ENCODE results near the gene CCDC194. TPM values are rescaled to one million over a fixed set of nuclear protein-coding genes. Genes with fewer than 3 reads are reported as not detected.
A peak's percentile ranks its signal among the peaks of the same experiment; 100 is the strongest.

The CCDC194 gene
- total RNA-seq, 1 donor from 2014 or later, result not detected

GRCh38 chr19:17357078-17357666 lies 36.8 kb downstream of the CCDC194 start:
- H3K9me3 ChIP-seq (ENCODE audit: control insufficient read depth in 3 of 3, low read length in 3 of 3), result no peaks in the 10 kb centered on the region
- H3K36me3 ChIP-seq (ENCODE audit: control insufficient read depth in 3 of 3, insufficient read depth in 3 of 3, low read length in 3 of 3), result peaks cover 0 to 3% (median 0%) of the 10 kb centered on the region in 3 donors
- no peak overlapping the region for H3K9ac ChIP-seq (ENCODE audit: low read depth in 1 of 3, low read length in 3 of 3)
- H3K4me1 ChIP-seq (ENCODE audit: control insufficient read depth in 3 of 3, insufficient read depth in 3 of 3, low read length in 3 of 3), result peaks cover 9 to 12% (median 10%) of the 10 kb centered on the region in 3 donors
- H3K4me3 ChIP-seq (ENCODE audit: low read length in 3 of 3), result no peak overlapping the region
- H3K27me3 ChIP-seq (ENCODE audit: control insufficient read depth in 3 of 3, insufficient read depth in 3 of 3, low read length in 3 of 3), result no peaks in the 10 kb centered on the region
- H3K27ac ChIP-seq (ENCODE audit: low read depth, low read length), result no peak overlapping the region

GRCh38 chr19:17353386-17353785 lies 40.6 kb downstream of the CCDC194 start:
- Histone ChIP-seq H3K27me3 (ENCODE audit: control insufficient read depth in 3 of 3, insufficient read depth in 3 of 3, low read length in 3 of 3) (peaks cover 0 to 3% (median 0%) of the 10 kb centered on the region in 3 donors), H3K36me3 (ENCODE audit: control insufficient read depth in 3 of 3, insufficient read depth in 3 of 3, low read length in 3 of 3) (no peaks in the 10 kb centered on the region), H3K4me1 (ENCODE audit: control insufficient read depth in 3 of 3, insufficient read depth in 3 of 3, low read length in 3 of 3) (peaks cover 21 to 23% (median 22%) of the 10 kb centered on the region in 3 donors), H3K27ac (ENCODE audit: low read depth, low read length) (no peak overlapping the region), H3K9me3 (ENCODE audit: control insufficient read depth in 3 of 3, low read length in 3 of 3) (no peaks in the 10 kb centered on the region), H3K4me3 (ENCODE audit: low read length in 3 of 3) (no peak overlapping the region), H3K9ac (ENCODE audit: low read depth in 1 of 3, low read length in 3 of 3) (no peak overlapping the region)

- Histone ChIP-seq H3K27me3 (ENCODE audit: control insufficient read depth in 3 of 3, insufficient read depth in 3 of 3, low read length in 3 of 3) (peaks cover 0 to 3% (median 0%) of the 10 kb centered on the region in 3 donors), H3K9me3 (ENCODE audit: control insufficient read depth in 3 of 3, low read length in 3 of 3) (no peaks in the 10 kb centered on the region), H3K9ac (ENCODE audit: low read depth in 1 of 3, low read length in 3 of 3) (peak overlapping the region in 1 of 3 donors; percentile 16), H3K27ac (ENCODE audit: low read depth, low read length) (no peak overlapping the region), H3K4me1 (ENCODE audit: control insufficient read depth in 3 of 3, insufficient read depth in 3 of 3, low read length in 3 of 3) (peaks cover 22 to 30% (median 27%) of the 10 kb centered on the region in 3 donors), H3K4me3 (ENCODE audit: low read length in 3 of 3) (no peak overlapping the region), H3K36me3 (ENCODE audit: control insufficient read depth in 3 of 3, insufficient read depth in 3 of 3, low read length in 3 of 3) (no peaks in the 10 kb centered on the region)
Observed at GRCh38 chr19:17352608-17353280, 41.3 kb downstream of the CCDC194 start.

GRCh38 chr19:17351815-17352435 lies 42.1 kb downstream of the CCDC194 start:
- Histone ChIP-seq H3K9ac (ENCODE audit: low read depth in 1 of 3, low read length in 3 of 3) (no peak overlapping the region), H3K27ac (ENCODE audit: low read depth, low read length) (no peak overlapping the region), H3K4me3 (ENCODE audit: low read length in 3 of 3) (no peak overlapping the region), H3K4me1 (ENCODE audit: control insufficient read depth in 3 of 3, insufficient read depth in 3 of 3, low read length in 3 of 3) (peaks cover 29 to 38% (median 34%) of the 10 kb centered on the region in 3 donors), H3K27me3 (ENCODE audit: control insufficient read depth in 3 of 3, insufficient read depth in 3 of 3, low read length in 3 of 3) (peaks cover 0 to 3% (median 0%) of the 10 kb centered on the region in 3 donors), H3K36me3 (ENCODE audit: control insufficient read depth in 3 of 3, insufficient read depth in 3 of 3, low read length in 3 of 3) (no peaks in the 10 kb centered on the region), H3K9me3 (ENCODE audit: control insufficient read depth in 3 of 3, low read length in 3 of 3) (no peaks in the 10 kb centered on the region)

GRCh38 chr19:17348700-17349099 lies 45.3 kb downstream of the CCDC194 start:
- H3K9me3 ChIP-seq (ENCODE audit: control insufficient read depth in 3 of 3, low read length in 3 of 3), result no peaks in the 10 kb centered on the region
- H3K27ac ChIP-seq (ENCODE audit: low read depth, low read length), result peak overlapping the region; percentile 87
- H3K4me1 ChIP-seq (ENCODE audit: control insufficient read depth in 3 of 3, insufficient read depth in 3 of 3, low read length in 3 of 3), result peaks cover 34 to 45% (median 39%) of the 10 kb centered on the region in 3 donors
- peak overlapping the region in 2 of 3 donors; percentile 22 to 23 for H3K4me3 ChIP-seq (ENCODE audit: low read length in 3 of 3)
- H3K9ac ChIP-seq (ENCODE audit: low read depth in 1 of 3, low read length in 3 of 3), result peak overlapping the region in 1 of 3 donors; percentile 45
- peaks cover 0 to 3% (median 0%) of the 10 kb centered on the region in 3 donors for H3K27me3 ChIP-seq (ENCODE audit: control insufficient read depth in 3 of 3, insufficient read depth in 3 of 3, low read length in 3 of 3)
- H3K36me3 ChIP-seq (ENCODE audit: control insufficient read depth in 3 of 3, insufficient read depth in 3 of 3, low read length in 3 of 3), result no peaks in the 10 kb centered on the region

GRCh38 chr19:17347877-17348276 lies 46.1 kb downstream of the CCDC194 start:
- peaks cover 32 to 41% (median 36%) of the 10 kb centered on the region in 3 donors for H3K4me1 ChIP-seq (ENCODE audit: control insufficient read depth in 3 of 3, insufficient read depth in 3 of 3, low read length in 3 of 3)
- H3K27me3 ChIP-seq (ENCODE audit: control insufficient read depth in 3 of 3, insufficient read depth in 3 of 3, low read length in 3 of 3), result peaks cover 0 to 3% (median 0%) of the 10 kb centered on the region in 3 donors
- H3K36me3 ChIP-seq (ENCODE audit: control insufficient read depth in 3 of 3, insufficient read depth in 3 of 3, low read length in 3 of 3), result no peaks in the 10 kb centered on the region
- H3K4me3 ChIP-seq (ENCODE audit: low read length in 3 of 3), result peak overlapping the region in 1 of 3 donors; percentile 29
- H3K27ac ChIP-seq (ENCODE audit: low read depth, low read length), result peak overlapping the region; percentile 87
- peak overlapping the region in 2 of 3 donors; percentile 57 to 59 for H3K9ac ChIP-seq (ENCODE audit: low read depth in 1 of 3, low read length in 3 of 3)
- H3K9me3 ChIP-seq (ENCODE audit: control insufficient read depth in 3 of 3, low read length in 3 of 3), result no peaks in the 10 kb centered on the region

- Histone ChIP-seq H3K27ac (ENCODE audit: low read depth, low read length) (peak overlapping the region; percentile 87), H3K36me3 (ENCODE audit: control insufficient read depth in 3 of 3, insufficient read depth in 3 of 3, low read length in 3 of 3) (peaks cover 0 to 1% (median 0%) of the 10 kb centered on the region in 3 donors), H3K4me3 (ENCODE audit: low read length in 3 of 3) (peak overlapping the region in 1 of 3 donors; percentile 29), H3K9me3 (ENCODE audit: control insufficient read depth in 3 of 3, low read length in 3 of 3) (no peaks in the 10 kb centered on the region), H3K9ac (ENCODE audit: low read depth in 1 of 3, low read length in 3 of 3) (peak overlapping the region in 2 of 3 donors; percentile 57 to 59), H3K4me1 (ENCODE audit: control insufficient read depth in 3 of 3, insufficient read depth in 3 of 3, low read length in 3 of 3) (peaks cover 28 to 36% (median 34%) of the 10 kb centered on the region in 3 donors), H3K27me3 (ENCODE audit: control insufficient read depth in 3 of 3, insufficient read depth in 3 of 3, low read length in 3 of 3) (peaks cover 0 to 3% (median 0%) of the 10 kb centered on the region in 3 donors)
Observed at GRCh38 chr19:17347361-17347760, 46.6 kb downstream of the CCDC194 start.

- H3K27ac ChIP-seq (ENCODE audit: low read depth, low read length), result peak overlapping the region; percentile 87
- H3K4me3 ChIP-seq (ENCODE audit: low read length in 3 of 3), result no peak overlapping the region
- H3K27me3 ChIP-seq (ENCODE audit: control insufficient read depth in 3 of 3, insufficient read depth in 3 of 3, low read length in 3 of 3), result no peaks in the 10 kb centered on the region
- H3K36me3 ChIP-seq (ENCODE audit: control insufficient read depth in 3 of 3, insufficient read depth in 3 of 3, low read length in 3 of 3), result peaks cover 0 to 6% (median 0%) of the 10 kb centered on the region in 3 donors
- no peaks in the 10 kb centered on the region for H3K9me3 ChIP-seq (ENCODE audit: control insufficient read depth in 3 of 3, low read length in 3 of 3)
- no peak overlapping the region for H3K9ac ChIP-seq (ENCODE audit: low read depth in 1 of 3, low read length in 3 of 3)
- peaks cover 28 to 31% (median 29%) of the 10 kb centered on the region in 3 donors for H3K4me1 ChIP-seq (ENCODE audit: control insufficient read depth in 3 of 3, insufficient read depth in 3 of 3, low read length in 3 of 3)
Observed at GRCh38 chr19:17346109-17346671, 47.8 kb downstream of the CCDC194 start.

GRCh38 chr19:17341845-17342244 lies 52.2 kb downstream of the CCDC194 start:
- Histone ChIP-seq H3K4me3 (ENCODE audit: low read length in 3 of 3) (no peak overlapping the region), H3K9ac (ENCODE audit: low read depth in 1 of 3, low read length in 3 of 3) (no peak overlapping the region), H3K4me1 (ENCODE audit: control insufficient read depth in 3 of 3, insufficient read depth in 3 of 3, low read length in 3 of 3) (peaks cover 15 to 24% (median 17%) of the 10 kb centered on the region in 3 donors), H3K36me3 (ENCODE audit: control insufficient read depth in 3 of 3, insufficient read depth in 3 of 3, low read length in 3 of 3) (peaks cover 0 to 9% (median 4%) of the 10 kb centered on the region in 3 donors), H3K9me3 (ENCODE audit: control insufficient read depth in 3 of 3, low read length in 3 of 3) (no peaks in the 10 kb centered on the region), H3K27me3 (ENCODE audit: control insufficient read depth in 3 of 3, insufficient read depth in 3 of 3, low read length in 3 of 3) (no peaks in the 10 kb centered on the region), H3K27ac (ENCODE audit: low read depth, low read length) (no peak overlapping the region)

Data from skeletal muscle tissue (tissue), 4 donors.